ENCODE results near the gene BTRC.
A peak's percentile ranks its signal among the peaks of the same experiment; 100 is the strongest.

Gene BTRC

GRCh38 chr10:101568054-101568745 lies 214.2 kb downstream of the BTRC start:
- H3K4me3 ChIP-seq (ENCODE audit: low read depth, low read length), result no peak overlapping the region
- no peaks in the 10 kb centered on the region for H3K4me1 ChIP-seq (ENCODE audit: control insufficient read depth, insufficient read depth, low read length)
- H3K9ac ChIP-seq (ENCODE audit: low read depth, low read length), result no peak overlapping the region
- no peaks in the 10 kb centered on the region for H3K36me3 ChIP-seq (ENCODE audit: control insufficient read depth, insufficient read depth, low read length)
- peaks cover 67% of the 10 kb centered on the region for H3K27me3 ChIP-seq (ENCODE audit: control insufficient read depth, insufficient read depth, low read length)
- no peaks in the 10 kb centered on the region for H3K9me3 ChIP-seq (ENCODE audit: control insufficient read depth, insufficient read depth, low read length)

- no peaks in the 10 kb centered on the region for H3K36me3 ChIP-seq (ENCODE audit: control insufficient read depth, insufficient read depth, low read length)
- H3K9me3 ChIP-seq (ENCODE audit: control insufficient read depth, insufficient read depth, low read length), result no peaks in the 10 kb centered on the region
- peaks cover 68% of the 10 kb centered on the region for H3K27me3 ChIP-seq (ENCODE audit: control insufficient read depth, insufficient read depth, low read length)
- no peak overlapping the region for H3K9ac ChIP-seq (ENCODE audit: low read depth, low read length)
- H3K4me3 ChIP-seq (ENCODE audit: low read depth, low read length), result peak overlapping the region; percentile 88
- no peaks in the 10 kb centered on the region for H3K4me1 ChIP-seq (ENCODE audit: control insufficient read depth, insufficient read depth, low read length)
Observed at GRCh38 chr10:101569323-101569621, 215.3 kb downstream of the BTRC start.

- H3K27me3 ChIP-seq (ENCODE audit: control insufficient read depth, insufficient read depth, low read length), result peaks cover 68% of the 10 kb centered on the region
Observed at GRCh38 chr10:101569622-101570427, 215.9 kb downstream of the BTRC start.

DNA sequence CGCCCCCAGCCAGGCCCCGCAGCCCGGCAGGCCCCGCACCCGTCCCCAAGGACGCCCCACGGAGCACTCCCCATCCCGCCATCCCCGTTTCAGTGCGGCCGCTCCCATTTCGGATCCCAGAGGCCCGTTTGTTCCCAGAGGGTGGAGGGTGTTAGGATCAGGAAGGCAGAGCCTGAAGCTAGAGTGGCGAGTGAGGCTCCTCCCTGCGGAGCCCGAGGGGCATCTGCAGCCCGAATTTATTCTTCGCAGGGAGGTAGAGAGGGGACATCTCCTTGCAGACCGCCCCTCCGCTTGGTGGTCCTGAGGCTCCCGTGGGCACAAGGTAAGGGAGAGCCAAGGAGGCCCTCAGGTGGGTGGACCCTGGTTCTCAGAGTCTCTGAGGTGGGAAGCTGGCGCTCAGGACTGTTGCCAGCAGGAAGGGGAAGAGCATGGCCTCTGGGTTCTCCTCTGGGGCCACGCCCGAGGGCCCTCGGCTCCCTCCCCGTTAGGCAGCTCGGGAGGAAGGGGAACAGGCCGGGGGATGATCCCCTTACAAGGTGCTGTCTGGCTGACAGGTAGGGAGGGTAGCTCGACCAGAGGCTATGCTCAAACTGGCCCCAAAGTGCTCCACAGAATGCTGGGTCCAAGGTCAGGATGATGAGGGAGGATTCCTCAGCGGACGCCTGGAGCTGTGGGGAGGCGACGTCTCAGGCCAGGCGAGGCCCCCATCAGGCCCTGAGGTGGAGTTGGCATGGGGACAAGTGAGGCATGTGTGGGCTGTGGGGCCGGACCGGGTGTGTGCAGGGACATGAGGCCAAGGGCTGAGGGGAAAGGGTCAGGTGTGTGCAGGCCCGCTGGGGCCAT lies 216.7 kb downstream of the BTRC start:
- H3K4me1 ChIP-seq (ENCODE audit: control insufficient read depth, insufficient read depth, low read length), result no peaks in the 10 kb centered on the region
- H3K36me3 ChIP-seq (ENCODE audit: control insufficient read depth, insufficient read depth, low read length), result no peaks in the 10 kb centered on the region
- H3K9me3 ChIP-seq (ENCODE audit: control insufficient read depth, insufficient read depth, low read length), result no peaks in the 10 kb centered on the region
- peak overlapping the region; percentile 88 for H3K4me3 ChIP-seq (ENCODE audit: low read depth, low read length)
- peak overlapping the region; percentile 60 for H3K9ac ChIP-seq (ENCODE audit: low read depth, low read length)
- H3K27me3 ChIP-seq (ENCODE audit: control insufficient read depth, insufficient read depth, low read length), result peaks cover 64% of the 10 kb centered on the region

More at GRCh38 chr10:101569622-101570427, 215.9 kb downstream of the BTRC start:
- Histone ChIP-seq H3K9me3 (ENCODE audit: control insufficient read depth, insufficient read depth, low read length) (no peaks in the 10 kb centered on the region), H3K9ac (ENCODE audit: low read depth, low read length) (peak overlapping the region; percentile 24), H3K4me3 (ENCODE audit: low read depth, low read length) (peak overlapping the region; percentile 88), H3K36me3 (ENCODE audit: control insufficient read depth, insufficient read depth, low read length) (no peaks in the 10 kb centered on the region), H3K4me1 (ENCODE audit: control insufficient read depth, insufficient read depth, low read length) (no peaks in the 10 kb centered on the region)

- Histone ChIP-seq H3K4me3 (ENCODE audit: low read depth, low read length) (peak overlapping the region; percentile 88), H3K9me3 (ENCODE audit: control insufficient read depth, insufficient read depth, low read length) (no peaks in the 10 kb centered on the region), H3K27me3 (ENCODE audit: control insufficient read depth, insufficient read depth, low read length) (peaks cover 56% of the 10 kb centered on the region), H3K9ac (ENCODE audit: low read depth, low read length) (no peak overlapping the region), H3K4me1 (ENCODE audit: control insufficient read depth, insufficient read depth, low read length) (no peaks in the 10 kb centered on the region), H3K36me3 (ENCODE audit: control insufficient read depth, insufficient read depth, low read length) (no peaks in the 10 kb centered on the region)
Observed at GRCh38 chr10:101571271-101571925, 217.4 kb downstream of the BTRC start.

GRCh38 chr10:101572126-101572525 lies 218.2 kb downstream of the BTRC start:
- Histone ChIP-seq H3K9me3 (ENCODE audit: control insufficient read depth, insufficient read depth, low read length) (no peaks in the 10 kb centered on the region), H3K4me1 (ENCODE audit: control insufficient read depth, insufficient read depth, low read length) (no peaks in the 10 kb centered on the region), H3K36me3 (ENCODE audit: control insufficient read depth, insufficient read depth, low read length) (no peaks in the 10 kb centered on the region), H3K27me3 (ENCODE audit: control insufficient read depth, insufficient read depth, low read length) (peaks cover 51% of the 10 kb centered on the region), H3K9ac (ENCODE audit: low read depth, low read length) (no peak overlapping the region), H3K4me3 (ENCODE audit: low read depth, low read length) (no peak overlapping the region)

DNA sequence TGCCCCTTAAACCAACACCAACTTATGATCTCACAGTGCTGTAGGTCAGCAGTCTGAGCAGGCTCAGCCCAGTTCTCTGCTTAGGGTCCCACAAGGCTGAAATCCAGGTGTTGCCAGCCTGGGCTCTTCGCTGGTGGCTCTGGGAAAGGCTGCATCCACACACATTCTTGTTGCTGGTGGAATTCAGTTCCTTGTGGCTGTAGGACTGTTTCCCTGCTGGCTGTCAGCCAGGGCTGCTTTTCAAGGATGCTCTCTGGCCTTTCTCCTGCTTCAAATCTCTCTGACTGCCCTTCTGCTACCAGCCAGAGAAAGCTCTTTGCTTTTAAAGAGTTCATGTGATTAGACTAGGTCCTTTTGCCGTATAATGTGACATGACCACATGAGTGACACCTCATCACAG lies 218.8 kb downstream of the BTRC start:
- H3K27me3 ChIP-seq (ENCODE audit: control insufficient read depth, insufficient read depth, low read length), result peaks cover 44% of the 10 kb centered on the region
- no peak overlapping the region for H3K4me3 ChIP-seq (ENCODE audit: low read depth, low read length)
- H3K36me3 ChIP-seq (ENCODE audit: control insufficient read depth, insufficient read depth, low read length), result no peaks in the 10 kb centered on the region
- no peaks in the 10 kb centered on the region for H3K4me1 ChIP-seq (ENCODE audit: control insufficient read depth, insufficient read depth, low read length)
- no peaks in the 10 kb centered on the region for H3K9me3 ChIP-seq (ENCODE audit: control insufficient read depth, insufficient read depth, low read length)
- H3K9ac ChIP-seq (ENCODE audit: low read depth, low read length), result no peak overlapping the region

DNA sequence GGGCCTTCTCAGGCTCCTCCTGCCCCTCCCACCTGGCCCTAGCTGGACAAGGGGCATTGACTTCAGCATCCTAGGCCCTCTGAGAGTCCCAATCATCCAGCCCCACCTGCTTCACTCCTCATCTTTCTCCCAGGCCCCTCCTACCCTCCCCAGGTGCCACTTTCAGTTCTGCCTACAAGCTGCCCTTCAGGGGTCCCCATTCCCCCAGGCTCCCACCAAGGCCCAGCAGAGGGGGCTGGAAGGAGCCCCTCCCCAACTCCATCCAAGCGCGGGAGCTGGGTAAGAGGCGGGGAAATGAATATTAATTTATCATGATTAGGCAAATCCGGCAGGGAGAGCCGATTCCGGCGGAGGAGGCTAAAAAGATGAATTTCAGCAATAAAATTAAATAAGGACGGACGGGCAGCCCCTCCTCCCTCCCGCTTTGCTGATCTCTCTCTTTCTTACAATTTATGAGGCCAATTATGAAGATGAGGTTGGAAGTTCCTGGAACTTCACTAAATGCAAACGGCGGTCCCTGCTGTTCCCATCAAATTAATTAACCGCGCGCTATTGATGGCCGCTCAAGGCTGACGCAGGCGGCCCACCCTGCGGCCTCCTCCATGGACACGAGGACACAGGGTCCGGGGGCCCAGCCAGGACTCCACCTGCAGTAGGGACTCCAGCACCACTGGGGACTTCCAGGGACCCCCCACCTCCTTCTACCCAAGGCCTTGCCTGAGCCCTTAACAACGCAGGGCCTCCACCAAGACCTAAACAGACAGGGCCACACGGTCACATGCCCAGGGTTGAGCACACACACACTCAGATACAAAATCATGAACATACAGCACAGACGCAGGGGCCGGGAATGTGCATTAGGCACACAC lies 220.2 kb downstream of the BTRC start:
- Histone ChIP-seq H3K9ac (ENCODE audit: low read depth, low read length) (no peak overlapping the region), H3K36me3 (ENCODE audit: control insufficient read depth, insufficient read depth, low read length) (peaks cover 7% of the 10 kb centered on the region), H3K4me1 (ENCODE audit: control insufficient read depth, insufficient read depth, low read length) (no peaks in the 10 kb centered on the region), H3K9me3 (ENCODE audit: control insufficient read depth, insufficient read depth, low read length) (no peaks in the 10 kb centered on the region), H3K4me3 (ENCODE audit: low read depth, low read length) (no peak overlapping the region), H3K27me3 (ENCODE audit: control insufficient read depth, insufficient read depth, low read length) (peaks cover 33% of the 10 kb centered on the region)

GRCh38 chr10:101575091-101575490 lies 221.1 kb downstream of the BTRC start:
- H3K36me3 ChIP-seq (ENCODE audit: control insufficient read depth, insufficient read depth, low read length), result peaks cover 16% of the 10 kb centered on the region

DNA sequence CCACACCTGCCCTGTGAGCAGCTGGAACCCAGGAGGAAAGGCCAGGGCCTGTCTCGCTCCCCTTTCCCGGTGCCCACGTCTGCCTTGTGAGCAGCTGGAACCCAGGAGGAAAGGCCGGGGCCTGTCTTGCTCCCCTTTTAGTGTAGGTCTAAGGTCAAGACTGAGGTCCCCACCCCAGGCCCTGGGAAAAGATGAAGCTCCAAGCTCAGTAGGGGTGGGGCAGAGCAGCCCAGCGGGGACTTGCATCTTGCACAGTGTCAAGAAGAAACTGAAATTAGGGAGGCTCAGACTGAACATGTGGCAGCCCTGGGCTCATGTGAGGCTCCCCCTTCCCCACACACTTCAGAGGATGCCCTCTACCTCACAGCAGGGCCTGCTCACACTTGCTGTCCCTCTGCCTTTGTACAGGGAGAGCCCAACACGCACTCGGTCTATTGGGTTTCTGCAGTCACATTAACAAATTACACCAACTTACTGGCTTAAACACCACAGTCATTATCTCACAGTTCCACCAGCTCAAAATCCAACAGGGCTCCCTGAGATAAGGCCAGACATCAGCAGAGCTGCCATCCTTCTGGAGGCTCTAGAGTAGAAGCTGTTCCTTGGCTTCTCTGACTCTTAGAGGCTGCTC lies 221.7 kb downstream of the BTRC start:
- Histone ChIP-seq H3K4me1 (ENCODE audit: control insufficient read depth, insufficient read depth, low read length) (peaks cover 4% of the 10 kb centered on the region), H3K4me3 (ENCODE audit: low read depth, low read length) (no peak overlapping the region), H3K36me3 (ENCODE audit: control insufficient read depth, insufficient read depth, low read length) (peaks cover 17% of the 10 kb centered on the region), H3K27me3 (ENCODE audit: control insufficient read depth, insufficient read depth, low read length) (peaks cover 24% of the 10 kb centered on the region), H3K9me3 (ENCODE audit: control insufficient read depth, insufficient read depth, low read length) (no peaks in the 10 kb centered on the region), H3K9ac (ENCODE audit: low read depth, low read length) (no peak overlapping the region)

More at GRCh38 chr10:101575091-101575490, 221.1 kb downstream of the BTRC start:
- H3K4me3 ChIP-seq (ENCODE audit: low read depth, low read length), result no peak overlapping the region
- peaks cover 26% of the 10 kb centered on the region for H3K27me3 ChIP-seq (ENCODE audit: control insufficient read depth, insufficient read depth, low read length)
- H3K9me3 ChIP-seq (ENCODE audit: control insufficient read depth, insufficient read depth, low read length), result no peaks in the 10 kb centered on the region
- H3K4me1 ChIP-seq (ENCODE audit: control insufficient read depth, insufficient read depth, low read length), result no peaks in the 10 kb centered on the region
- H3K9ac ChIP-seq (ENCODE audit: low read depth, low read length), result no peak overlapping the region

All from iPS-15b (cell line).